Measurements from ENCODE around the gene DNAJC28.

DNA sequence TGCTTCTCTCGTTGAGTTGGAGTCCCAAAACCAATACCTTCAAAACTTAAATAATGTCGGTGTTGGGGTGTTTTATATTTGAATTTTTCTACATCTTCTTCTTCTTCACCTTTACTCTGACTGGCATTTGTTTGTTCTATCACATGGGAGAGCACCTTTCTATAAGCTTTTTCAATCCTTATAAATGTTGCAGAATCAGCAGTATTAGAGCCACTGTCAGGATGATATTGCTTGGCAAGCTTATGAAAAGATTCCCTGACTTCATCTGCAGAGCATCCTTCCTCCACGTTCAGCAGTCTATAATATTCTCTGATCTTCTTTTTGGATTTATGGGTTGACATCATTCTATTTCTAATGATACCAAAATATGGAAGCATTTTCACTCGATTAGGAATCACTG, 2.6 kb downstream of the DNAJC28 start:
- TF ChIP-seq POLR2A (IDR thresholded peaks at IDR 0.05) (no peak), CTCF (IDR thresholded peaks at IDR 0.05) (no peak)

Measured in prostate gland (tissue), 2 donors.